Right lobe of liver (tissue), 6 donors: ENCODE results near the gene BRD3OS. TPM values are rescaled to one million over a fixed set of nuclear protein-coding genes. Genes with fewer than 3 reads are reported as not detected.

Experiments
- ATAC-seq, 4 donors: fragments of 200-7000 bp; cut with Tn5 transposase; one replicate each; pipeline ENCODE4 v1.9.1; 2020; ENCODE audit warnings: mild to moderate bottlenecking in 4 of 4, moderate library complexity in 4 of 4
- DNase-seq, 3 donors: peaks; one replicate each; pipeline ENCODE4 v3.0.0-alpha.2; 2020
- H3K27ac ChIP-seq, 3 donors: fragments of 200-600 bp; one replicate each; pipeline ENCODE4 v1.8.0; 2022
- H3K27me3 ChIP-seq, 2 donors: fragments of 200-600 bp; one replicate each; pipeline ENCODE4 v1.8.0; 2022
- H3K36me3 ChIP-seq, 4 donors: fragments of 200-600 bp; sonication (generic) in 1 of 4; one replicate each; pipeline versions ENCODE4 v1.5.1 to v1.8.0; 2017 to 2022; ENCODE audit warnings: control low read depth in 1 of 4
- H3K4me1 ChIP-seq, 4 donors: fragments of 200-600 bp; sonication (generic) in 1 of 4; one replicate each; pipeline versions ENCODE4 v1.5.1 to v1.8.0; 2017 to 2022; ENCODE audit warnings: control low read depth in 1 of 4
- H3K4me3 ChIP-seq, 3 donors: fragments of 200-600 bp; one replicate each; pipeline ENCODE4 v1.8.0; 2022
- H3K9me3 ChIP-seq, 4 donors: fragments of 200-600 bp; sonication (generic) in 1 of 4; one replicate each; pipeline versions ENCODE4 v1.5.1 to v1.8.0; 2017 to 2022; ENCODE audit warnings: control low read depth in 1 of 4
- POLR2A ChIP-seq: fragments of 450-650 bp; IDR thresholded peaks from one replicate; pipeline ENCODE4 v1.6.1; 2017; ENCODE audit warnings: antibody characterized with exemption, mild to moderate bottlenecking
- WGBS: methylation state at CpG from one replicate; pipeline ENCODE4 v1.1.6; 2018; ENCODE audit warnings: low coverage, low lambda C conversion rate; ENCODE audit not compliant: insufficient coverage; ENCODE audit errors: missing lambda C conversion rate; 5-methylcytosine and 5-hydroxymethylcytosine counted together
- intact Hi-C, 2 donors: fragments of 100-400 bp; cut with DNase I; formaldehyde crosslinking; loops; one replicate each; pipeline versions ENCODE4 v1.11.2 to v1.14.1; 2022
- total RNA-seq, 6 experiments: library from RNA; depleted of rRNA in 2 of 6; stranded (reverse); fragments of >200 nt in 2 of 6; fragmentation: NEBNext Ultra II Directional in 3 of 6; extraction: Animal tissue kit (Norgen Biotek cat#: 25700) in 3 of 6; gene quantifications; one replicate each; pipeline versions ENCODE4 v1.1.0 to v1.2.4, GENCODE V29; 2016 to 2023
- TF ChIP-seq, protein P1 (sequence below), 4 donors: fragments of 200-600 bp in 3 of 4; fragments of 450-650 bp in 1 of 4; IDR thresholded peaks; one replicate each; pipeline versions ENCODE4 v1.5.1 to v1.8.0; 2016 to 2022; ENCODE audit warnings: antibody characterized with exemption in 4 of 4, mild to moderate bottlenecking in 2 of 4
- donor health status: DM: no; HTN: yes; CAD: no.
- donor health status: DM: no; HTN: no; CAD: no.
- donor health status: DM: no; HTN: no; CAD: no.
- donor health status: DM: no; HTN: yes; CAD: no.
- donor health status: DM: no; HTN: yes; CAD: no.

BRD3OS gene
- total RNA-seq, 6 experiments from 2014 or later, result 3.2 to 8.1 (median 5.9) TPM

DNA sequence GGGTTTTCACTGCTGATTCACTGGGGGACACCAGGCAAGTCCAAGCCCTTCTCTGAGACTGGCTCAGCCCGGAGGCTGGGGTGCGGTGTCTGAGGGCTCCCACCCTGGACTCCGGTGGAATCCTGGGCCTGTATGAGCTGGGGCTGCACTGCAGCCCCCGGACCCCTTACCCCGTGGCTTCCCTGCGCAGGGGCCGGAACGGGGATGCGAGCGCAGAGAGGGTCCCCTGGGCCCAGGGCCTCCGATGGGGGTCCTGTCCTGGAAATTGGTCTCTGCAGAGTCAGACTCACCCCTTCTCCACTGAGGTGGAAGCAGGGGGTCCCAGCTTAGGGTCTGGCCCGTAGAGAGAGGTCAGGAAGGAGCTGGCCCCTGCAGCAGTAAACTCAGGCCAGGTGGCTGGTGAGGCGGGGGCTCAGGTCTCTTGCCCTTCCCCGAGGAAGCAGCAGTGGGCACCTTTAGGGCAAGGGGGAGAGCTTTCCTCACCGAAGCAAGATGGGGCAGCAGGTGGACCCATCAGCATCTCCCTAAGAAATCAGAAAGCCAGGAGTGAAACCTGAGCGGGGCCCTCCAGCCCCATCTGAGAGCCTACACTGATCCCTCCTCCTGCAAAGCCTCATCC, 31.5 kb upstream of the BRD3OS start:
- H3K36me3 ChIP-seq, result no peaks in the 10 kb centered on the region
- no peaks in the 10 kb centered on the region for H3K9me3 ChIP-seq
- TF ChIP-seq, protein P1, sequence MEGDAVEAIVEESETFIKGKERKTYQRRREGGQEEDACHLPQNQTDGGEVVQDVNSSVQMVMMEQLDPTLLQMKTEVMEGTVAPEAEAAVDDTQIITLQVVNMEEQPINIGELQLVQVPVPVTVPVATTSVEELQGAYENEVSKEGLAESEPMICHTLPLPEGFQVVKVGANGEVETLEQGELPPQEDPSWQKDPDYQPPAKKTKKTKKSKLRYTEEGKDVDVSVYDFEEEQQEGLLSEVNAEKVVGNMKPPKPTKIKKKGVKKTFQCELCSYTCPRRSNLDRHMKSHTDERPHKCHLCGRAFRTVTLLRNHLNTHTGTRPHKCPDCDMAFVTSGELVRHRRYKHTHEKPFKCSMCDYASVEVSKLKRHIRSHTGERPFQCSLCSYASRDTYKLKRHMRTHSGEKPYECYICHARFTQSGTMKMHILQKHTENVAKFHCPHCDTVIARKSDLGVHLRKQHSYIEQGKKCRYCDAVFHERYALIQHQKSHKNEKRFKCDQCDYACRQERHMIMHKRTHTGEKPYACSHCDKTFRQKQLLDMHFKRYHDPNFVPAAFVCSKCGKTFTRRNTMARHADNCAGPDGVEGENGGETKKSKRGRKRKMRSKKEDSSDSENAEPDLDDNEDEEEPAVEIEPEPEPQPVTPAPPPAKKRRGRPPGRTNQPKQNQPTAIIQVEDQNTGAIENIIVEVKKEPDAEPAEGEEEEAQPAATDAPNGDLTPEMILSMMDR (IDR thresholded peaks at IDR 0.05), result no peak
- no peak for TF ChIP-seq POLR2A
- 27% methylated on average over 9 of the region's 16 CpGs for WGBS
- H3K27me3 ChIP-seq, result no peaks in the 10 kb centered on the region
- H3K4me3 ChIP-seq, result peak overlapping the region; percentile 66 to 75 (median 72)
- intact Hi-C loops, result loop anchor here in 1 of 2 donors (5.0 kb wide), 1 partner anchor 201 kb away; no protein-coding TSS in a partner anchor
- no peak for DNase-seq
- no peak for ATAC-seq
- peaks cover 0 to 24% (median 11%) of the 10 kb centered on the region in 4 donors for H3K4me1 ChIP-seq
- peak overlapping the region; percentile 86 to 95 (median 89) for H3K27ac ChIP-seq

DNA sequence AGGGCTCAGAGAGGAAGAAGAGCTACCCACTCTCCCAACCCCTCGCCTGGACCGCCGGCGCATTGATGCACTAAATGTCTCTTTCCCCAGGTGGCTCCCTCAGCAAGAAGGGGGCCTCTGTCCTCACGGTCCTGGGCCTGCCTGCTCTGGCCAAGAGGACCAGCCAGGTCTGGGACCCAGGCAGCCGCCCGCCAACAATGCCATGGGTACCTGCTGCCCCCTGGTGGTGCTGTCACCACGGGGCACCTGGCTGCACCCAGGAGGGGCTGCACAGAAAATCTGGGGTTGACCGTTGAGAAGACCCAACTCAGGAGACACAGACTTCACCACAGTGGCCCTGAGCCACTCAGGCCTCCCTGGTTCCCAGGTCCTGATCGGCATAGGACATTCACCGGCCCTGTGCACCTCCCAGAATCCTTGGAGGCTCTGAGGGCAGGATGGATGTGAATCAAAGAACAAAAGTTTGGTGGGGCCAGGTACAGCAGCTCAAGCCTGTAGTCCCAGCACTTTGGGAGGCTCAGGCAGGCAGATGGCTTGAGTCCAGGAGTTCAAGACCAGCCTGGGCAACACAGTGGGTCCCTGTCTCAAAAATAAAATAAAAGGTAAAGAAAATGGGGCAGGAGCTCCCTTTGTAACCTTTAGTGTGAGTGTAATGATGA, 30.8 kb upstream of the BRD3OS start:
- H3K27ac ChIP-seq, result no peak overlapping the region
- H3K27me3 ChIP-seq, result no peaks in the 10 kb centered on the region
- peak; percentile 48 to 57 (median 53) for ATAC-seq
- H3K4me1 ChIP-seq, result peaks cover 0 to 24% (median 11%) of the 10 kb centered on the region in 4 donors
- H3K36me3 ChIP-seq, result no peaks in the 10 kb centered on the region
- intact Hi-C loops, result loop anchor here (5.0 kb wide), 1 partner anchor 202 kb away; no protein-coding TSS in a partner anchor
- TF ChIP-seq, protein P1 (IDR thresholded peaks at IDR 0.05), result peak; percentile 97 to 99 (median 98)
- no peak for TF ChIP-seq POLR2A
- whole genome bisulfite sequencing, result no CpG with 5 or more reads among the region's 11 CpGs
- no peaks in the 10 kb centered on the region for H3K9me3 ChIP-seq
- DNase-seq, result peak; percentile 82 to 86 (median 85)
- H3K4me3 ChIP-seq, result no peak overlapping the region

GRCh38 chr9:133995012-133995896, 30.0 kb upstream of the BRD3OS start:
- H3K4me1 ChIP-seq, result peaks cover 0 to 16% (median 7%) of the 10 kb centered on the region in 4 donors
- no peaks in the 10 kb centered on the region for H3K9me3 ChIP-seq
- H3K4me3 ChIP-seq, result no peak overlapping the region
- 55% methylated on average over 12 of the region's 17 CpGs for WGBS
- TF ChIP-seq, protein P1 (IDR thresholded peaks at IDR 0.05), result no peak
- no peak for TF ChIP-seq POLR2A
- no peak for ATAC-seq
- intact Hi-C loops, result loop anchor here in 1 of 2 donors (5.0 kb wide), 1 partner anchor 203 kb away; no protein-coding TSS in a partner anchor
- DNase-seq, result no peak
- H3K27me3 ChIP-seq, result no peaks in the 10 kb centered on the region
- no peak overlapping the region for H3K27ac ChIP-seq
- no peaks in the 10 kb centered on the region for H3K36me3 ChIP-seq
